OCI-M2 (cell line): Measurements from ENCODE around the gene ZCCHC18.
"Not testable (repeated sequence)": the region's sequence is repeated elsewhere in the genome, so short reads cannot be mapped to it uniquely, and the experiment has no call there.

Experiments
- DNase-seq: peaks from one replicate; lab custom pipeline; 2025; ENCODE audit not compliant: unreplicated experiment; lab: John Stamatoyannopoulos, UW

Gene ZCCHC18

DNA sequence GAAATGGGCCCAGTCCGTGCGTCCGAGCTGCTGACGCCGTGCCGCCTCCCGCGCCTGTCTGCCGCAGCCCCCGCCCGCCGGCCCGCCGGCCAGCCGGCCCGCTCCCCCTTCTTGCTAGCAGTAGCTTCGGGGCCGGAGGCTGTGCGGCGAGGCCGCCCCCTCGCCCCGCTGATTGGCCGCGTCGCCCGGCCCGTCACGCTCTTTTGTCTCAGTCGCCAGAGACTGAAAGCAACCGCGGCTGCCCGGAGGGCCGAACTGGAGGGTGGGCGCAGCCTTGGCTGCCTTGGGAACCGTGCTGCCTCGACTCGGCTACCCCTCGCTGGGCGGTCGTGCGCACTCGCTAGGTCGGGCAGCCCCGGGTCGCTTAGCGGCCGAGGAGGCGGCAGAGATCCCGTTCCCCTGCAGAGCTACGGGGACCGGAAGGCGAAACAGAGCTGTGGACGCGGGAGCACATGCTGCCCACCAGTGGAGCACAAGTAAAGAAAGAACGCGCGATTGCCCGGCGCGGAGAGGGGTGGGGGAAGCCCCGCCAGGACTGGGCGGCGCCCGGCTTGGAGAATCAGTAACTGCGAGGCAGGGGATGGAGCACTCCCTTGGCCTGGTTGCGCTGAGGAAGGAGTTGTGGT, at the start of gene ZCCHC18:
ZCCHC18 (plus strand) TSS at position 198 of the 626 bp plus-strand sequence. CDS start 1,589 bp downstream, outside the sequence.
- DNase-seq = no peak

DNA sequence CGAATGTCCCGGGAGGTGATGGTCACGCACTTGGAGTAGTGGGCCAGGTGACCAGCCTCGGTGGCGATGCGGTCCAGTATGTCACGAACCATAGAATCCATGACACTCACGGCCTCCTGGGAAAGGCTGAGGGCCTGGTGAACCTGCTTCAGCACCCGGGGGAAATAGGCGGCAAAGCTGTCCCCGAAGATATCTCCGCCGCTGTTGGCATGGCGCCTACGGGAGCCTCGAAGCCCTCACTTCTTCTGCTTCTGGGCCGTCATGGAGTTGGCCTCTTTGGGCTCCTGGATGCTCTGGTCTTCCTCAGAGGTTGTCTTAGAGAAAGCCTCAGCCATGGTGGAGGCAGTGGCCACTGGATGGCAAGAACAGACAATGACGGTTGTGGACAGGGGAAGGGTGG, 49.7 kb upstream of the ZCCHC18 start:
- not testable (repeated sequence) for DNase-seq

DNA sequence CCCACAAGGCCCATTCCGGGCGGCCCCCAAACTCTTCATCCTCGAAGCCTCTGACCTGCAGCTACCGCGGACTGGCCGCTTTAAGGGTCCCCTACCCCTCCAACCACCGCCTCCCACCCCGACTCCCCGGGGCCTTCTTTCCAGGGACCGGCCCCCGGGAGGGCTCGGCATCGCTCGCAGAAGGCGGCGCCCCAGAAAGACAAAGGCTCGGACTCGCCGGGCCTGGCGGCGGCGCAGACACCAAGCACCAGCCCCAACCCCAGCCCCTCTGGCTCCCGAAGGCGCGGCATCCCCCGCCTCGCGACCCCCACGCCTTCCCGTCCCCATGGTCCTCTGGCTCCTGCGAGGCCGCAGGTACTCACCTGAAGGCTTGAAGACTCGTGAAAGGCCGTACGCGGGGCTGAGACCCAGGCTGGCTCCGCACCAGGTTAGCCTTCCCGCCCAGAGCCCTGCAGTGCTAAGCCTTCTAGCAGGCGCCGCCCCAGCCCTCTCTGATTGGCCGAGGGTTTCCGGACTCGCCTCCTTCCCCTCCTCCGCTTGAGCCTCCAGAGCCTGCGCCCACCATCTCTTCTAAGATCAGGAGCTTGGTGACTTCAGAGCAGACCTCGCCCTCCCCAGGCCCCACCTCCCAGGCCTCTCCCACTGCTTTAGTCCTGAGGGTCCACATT, 36.4 kb upstream of the ZCCHC18 start, which contains the start of gene TMSB15C:
TMSB15C (minus strand) TSS at position 459 of the 668 bp plus-strand sequence.
- DNase-seq = not testable (repeated sequence)

DNA sequence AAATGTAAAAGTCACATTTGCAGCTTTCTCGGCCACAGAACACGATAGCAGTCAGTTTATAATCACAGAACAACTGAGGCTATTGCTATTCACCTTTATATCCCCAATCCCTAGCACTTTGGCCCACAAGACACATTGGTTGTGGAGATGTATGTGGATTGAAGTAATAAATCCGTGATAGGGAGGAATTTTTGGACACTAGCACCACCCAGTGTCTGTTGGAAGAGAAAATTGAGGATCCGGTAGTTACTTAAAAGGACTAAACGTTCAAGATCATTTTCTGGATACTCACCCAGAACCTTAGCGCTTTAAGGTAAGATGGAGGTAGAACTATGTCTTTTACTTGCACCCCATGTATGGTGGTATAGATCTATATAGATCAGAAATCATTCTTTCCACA, 34.5 kb upstream of the ZCCHC18 start:
- not testable (repeated sequence) for DNase-seq

DNA sequence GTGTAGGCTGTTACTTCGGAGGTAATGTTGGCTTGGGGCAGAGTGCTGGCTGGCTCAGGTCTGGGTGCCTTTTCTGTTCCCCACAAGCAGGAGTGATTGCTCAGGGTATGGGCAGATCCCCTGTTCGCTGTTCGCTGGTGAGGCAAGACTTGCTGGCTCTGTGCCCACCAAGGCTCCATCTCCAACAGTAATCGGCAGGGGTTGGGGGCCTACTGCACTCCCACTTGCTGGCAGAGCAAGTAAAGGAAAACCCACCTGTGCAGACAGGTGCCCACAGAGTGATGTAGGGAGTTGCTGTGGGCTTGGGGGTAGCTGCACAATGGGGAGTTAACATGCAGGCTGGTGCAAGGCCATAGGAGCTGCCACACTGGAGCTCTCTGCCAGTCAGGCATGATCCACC, 28.3 kb upstream of the ZCCHC18 start:
- no peak for DNase-seq

DNA sequence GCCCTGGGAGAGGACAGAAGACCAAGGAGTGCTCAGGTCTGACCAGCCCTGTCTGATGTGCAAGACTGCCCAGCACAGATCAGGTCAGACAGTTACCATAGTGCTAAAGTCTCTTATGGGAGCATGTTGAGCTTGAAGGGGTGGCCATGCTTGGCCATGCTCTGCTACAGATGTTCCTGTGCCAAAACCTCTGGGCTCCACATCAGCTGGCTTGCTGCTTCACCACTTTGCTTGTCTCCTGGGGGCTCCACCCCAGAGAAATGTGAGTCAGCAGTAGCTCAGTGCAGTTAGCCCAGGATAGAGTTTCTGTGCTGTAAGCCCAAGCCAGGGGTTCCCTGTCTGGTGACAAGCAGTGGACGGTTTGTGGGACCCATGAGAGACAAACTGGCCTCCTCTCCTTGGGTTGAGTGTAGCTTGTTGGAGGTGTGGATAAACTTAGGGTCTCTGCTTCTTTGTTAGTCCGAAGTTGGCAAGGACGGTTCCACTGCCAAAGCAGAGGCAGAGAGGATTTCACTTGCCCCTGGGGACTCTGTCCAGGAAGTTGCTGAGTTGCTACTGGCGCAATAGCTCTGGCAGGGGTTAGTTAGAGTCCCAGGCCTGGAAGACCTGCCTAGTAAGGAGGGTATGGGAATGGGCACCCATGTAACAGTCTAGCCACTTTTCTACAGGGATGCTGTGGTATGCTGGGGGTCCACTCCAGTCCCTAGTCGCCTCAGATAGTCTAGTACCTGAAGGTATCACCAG, 27.6 kb upstream of the ZCCHC18 start:
- DNase-seq = no peak

DNA sequence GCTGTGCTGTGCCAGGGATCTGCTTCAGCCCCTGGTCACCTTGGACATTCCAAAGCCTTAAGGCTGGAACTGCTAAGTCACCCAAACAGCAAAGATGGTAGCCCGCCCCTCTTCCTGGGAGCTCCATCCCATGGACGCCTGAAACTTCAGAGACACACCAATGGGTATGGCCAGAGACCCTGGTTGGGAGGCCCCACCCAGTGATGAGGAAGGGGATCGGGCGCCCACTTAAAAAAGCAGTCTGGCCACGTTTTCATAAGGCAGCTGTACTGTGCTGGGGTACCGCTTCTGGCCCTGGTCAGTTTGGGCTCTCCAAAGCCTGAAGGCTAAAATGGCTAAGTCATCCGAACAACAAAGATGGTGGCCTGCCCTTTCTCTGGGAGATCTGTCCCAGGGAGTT, 26.8 kb upstream of the ZCCHC18 start:
- DNase-seq = no peak

DNA sequence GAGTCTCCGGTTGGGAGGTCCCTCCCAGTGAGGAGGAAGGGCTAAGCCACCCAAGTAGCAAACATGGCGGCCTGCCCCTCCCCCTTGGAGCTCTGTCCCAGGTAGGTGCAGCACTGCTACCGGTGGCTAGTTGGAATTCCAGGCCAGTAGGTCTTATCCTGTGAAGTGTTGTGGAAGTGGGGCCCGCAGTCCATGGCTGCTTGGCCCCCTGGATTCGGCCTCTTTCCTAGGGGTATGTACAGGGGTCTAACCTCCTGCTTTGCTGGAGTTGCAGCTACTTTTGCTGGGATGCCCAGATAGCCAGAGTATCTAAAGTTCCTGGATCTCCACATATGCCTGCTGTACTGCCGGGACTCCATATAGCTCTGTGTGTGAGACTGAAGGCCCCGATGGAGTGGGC, 26.4 kb upstream of the ZCCHC18 start:
- no peak for DNase-seq

DNA sequence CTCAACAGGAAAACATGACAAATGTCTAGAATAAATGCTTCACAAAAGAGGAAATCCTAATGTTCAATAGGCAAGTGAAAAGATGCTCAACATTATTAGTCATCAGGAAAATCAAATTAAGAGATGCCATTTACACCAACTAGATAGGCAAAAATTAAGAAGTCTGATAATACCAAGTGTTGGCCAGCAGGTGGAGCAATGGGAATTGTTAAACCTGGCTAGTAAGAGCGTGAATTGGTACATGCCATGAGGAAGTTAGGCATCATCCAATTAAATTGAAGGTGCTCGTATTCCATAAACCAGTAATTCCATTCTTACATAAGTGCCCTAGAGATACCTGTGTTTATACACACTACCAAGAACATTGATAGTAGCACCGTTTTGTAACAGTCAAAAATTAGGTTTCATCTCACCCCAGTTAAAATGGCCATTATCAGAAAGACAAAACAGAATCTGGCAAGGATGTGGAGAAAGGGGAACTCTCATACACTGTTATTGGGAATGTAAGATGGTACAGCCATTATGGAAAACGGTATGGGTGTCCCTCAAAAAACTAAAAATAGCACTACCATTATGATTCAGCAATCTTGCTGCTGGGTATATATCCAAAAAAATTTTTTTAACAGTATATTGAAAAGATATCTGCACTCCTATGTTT, 14.0 kb upstream of the ZCCHC18 start:
- DNase-seq = no peak

DNA sequence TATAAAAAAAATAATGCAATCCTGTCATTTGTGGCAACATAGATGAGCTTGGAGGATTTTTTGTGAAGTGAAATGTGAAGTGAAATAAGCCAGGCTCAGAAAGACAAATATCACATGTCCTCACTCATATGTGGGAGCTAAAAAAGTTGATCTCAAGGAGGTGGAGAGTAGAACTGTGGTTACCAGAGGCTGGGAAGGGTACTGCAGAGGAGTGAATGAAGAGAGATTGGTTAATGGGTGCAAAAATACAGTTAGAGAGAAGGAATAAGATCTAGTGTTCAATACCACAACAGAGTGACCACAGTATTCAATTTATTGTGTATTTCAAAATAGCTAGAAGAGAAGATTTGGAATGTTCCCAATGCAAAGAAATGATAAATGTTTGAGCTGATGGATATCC, 13.4 kb upstream of the ZCCHC18 start:
- DNase-seq = no peak

DNA sequence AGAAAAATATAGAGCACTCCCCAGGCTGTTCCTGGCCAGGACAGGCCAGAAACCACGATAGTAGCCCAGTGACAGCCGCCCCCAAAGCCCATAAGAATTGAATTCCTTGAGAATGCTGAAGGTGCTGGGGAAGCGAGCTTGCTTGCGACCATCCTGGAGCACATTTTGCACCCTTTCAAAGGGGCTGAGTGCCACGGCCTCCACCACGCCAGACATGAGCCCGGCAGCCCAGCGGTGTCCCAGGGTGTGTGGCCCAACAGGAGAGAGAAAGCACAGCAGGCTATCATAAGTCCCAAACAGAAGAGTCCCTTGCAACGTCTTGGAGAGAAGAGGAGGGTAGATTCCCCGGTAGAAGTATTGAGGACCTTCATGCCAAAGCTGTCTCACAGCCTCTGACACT, 7.6 kb upstream of the ZCCHC18 start:
- DNase-seq = no peak

DNA sequence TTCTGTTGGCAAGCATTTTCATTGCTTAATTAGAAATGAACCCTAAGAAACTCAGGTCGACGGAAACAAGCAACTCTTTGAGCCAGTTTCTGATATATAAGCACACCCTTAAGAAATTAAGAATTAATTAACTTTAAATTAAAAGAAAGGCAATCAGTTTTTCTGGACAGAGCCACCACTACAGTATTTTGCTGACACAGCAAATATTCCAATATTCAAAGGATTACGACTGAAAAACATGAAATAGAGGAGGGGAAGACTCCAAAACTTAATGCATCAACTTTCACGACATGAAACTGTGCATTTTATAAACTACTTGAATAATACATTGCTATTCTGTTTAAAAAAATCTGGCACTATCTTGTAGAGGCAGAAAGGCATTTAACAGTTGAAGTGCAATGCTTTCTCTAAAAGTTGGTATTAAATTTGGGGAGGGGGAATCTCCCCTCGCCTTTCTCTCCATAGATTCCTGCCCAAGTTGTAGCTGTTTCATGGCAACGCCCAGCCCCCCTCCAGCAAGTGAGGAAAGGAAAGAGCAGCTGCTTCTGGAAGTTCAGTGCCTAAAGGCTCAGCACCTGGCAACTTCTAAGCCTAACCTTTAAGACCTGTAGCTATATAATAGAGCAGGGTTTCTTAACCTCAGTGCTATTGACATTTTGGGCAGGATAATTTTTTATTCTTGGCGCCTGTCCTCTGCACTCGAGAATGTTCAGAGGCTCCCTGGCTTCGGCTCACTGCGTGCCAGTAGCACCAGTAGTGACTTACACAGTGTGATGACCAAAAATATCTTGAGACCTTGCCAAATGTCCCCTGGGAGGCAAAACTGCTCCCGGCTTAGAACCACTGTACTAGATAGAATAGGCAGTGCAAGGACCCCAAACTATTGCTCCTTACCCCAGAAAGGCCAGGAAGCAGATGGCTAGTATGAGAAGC, 6.7 kb upstream of the ZCCHC18 start:
- no peak for DNase-seq

DNA sequence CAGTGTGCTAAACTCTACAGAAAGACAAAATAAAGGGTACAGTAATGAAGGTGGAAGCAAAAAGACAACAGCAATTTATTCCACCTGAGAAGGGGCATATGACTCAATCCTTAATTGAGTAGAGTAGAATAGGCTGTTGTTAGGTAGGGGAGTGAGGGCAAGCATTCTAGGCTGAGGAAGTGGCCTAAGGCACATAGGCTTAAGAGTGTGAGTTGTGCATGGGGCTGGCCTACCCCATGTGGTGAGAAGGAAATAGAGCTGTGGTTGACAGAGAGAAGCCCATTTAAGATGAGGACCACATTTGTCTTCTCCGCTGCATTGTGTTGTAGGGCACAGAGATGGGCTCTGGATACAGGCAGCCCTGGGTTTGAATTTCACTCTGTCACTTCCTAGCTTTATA, 3.4 kb upstream of the ZCCHC18 start:
- no peak for DNase-seq

DNA sequence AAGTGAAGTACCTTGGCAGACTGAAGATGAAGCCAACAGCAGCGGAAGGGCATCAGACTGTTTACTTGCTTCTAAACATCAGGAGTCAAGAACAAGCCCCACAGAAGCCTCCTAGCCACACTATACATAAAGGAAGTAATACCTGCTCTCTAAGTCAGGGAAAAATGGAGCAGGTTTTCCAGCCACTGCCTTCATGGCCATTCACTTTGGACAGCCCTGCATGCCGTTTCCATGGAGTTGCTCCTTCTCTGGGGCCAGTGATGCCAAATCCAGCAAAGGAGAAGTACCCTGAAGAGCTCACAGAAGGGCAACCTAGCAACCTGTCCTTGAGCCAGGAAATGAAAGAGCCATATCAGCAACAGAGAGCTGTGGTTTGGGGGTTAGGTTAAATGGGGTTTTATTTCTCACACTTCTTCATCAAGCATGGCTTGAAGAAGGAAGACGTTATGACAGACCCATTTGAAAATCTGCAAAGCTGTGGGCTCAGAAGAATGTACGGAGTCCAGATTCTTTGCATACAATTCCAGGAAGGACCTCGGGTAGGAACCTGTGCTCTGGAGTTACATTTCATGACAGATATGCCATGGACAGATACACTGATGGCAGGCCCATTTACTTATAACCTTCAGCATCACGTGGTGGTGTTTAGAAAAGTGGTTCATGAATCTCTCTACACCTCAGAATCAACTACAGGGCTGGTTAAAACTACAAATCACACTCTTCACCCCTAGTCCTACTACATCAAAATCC, 1.7 kb upstream of the ZCCHC18 start:
- not testable (repeated sequence) for DNase-seq

DNA sequence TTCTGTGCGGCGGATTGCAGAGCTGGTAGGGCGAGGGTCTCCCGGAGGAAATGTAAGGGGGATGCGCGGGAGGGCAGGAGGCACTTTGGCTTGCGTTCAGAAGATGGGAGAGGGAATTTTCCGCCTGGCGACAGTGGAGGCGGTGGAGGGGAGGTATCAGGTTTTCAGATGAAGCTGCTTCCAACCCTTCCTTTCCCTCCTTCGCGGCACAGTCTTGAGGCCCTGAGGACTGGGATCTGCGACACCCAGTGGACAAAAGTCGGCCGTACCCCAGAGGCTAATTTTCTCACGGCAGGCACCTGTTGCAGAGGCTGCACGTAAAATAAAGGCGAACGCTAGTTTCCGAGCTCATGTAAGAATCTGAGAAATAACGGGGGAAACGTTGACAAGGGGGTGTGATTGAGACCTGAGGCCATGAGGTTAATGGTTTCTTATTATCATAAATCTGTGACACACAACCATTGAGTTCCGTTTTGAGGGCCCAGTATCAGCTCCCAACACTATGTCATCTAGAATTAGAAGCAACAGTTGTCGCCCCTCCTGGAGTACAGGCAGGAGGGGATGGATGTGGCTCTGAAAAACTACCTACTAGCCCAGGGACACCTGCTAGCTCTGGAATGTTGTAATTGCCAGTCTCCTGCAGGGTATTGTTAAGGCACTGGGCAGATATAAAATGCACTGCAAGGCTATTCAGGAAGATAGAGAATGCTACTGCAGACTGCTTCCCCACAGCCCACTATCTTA, 1.1 kb downstream of the ZCCHC18 start:
- no peak for DNase-seq

DNA sequence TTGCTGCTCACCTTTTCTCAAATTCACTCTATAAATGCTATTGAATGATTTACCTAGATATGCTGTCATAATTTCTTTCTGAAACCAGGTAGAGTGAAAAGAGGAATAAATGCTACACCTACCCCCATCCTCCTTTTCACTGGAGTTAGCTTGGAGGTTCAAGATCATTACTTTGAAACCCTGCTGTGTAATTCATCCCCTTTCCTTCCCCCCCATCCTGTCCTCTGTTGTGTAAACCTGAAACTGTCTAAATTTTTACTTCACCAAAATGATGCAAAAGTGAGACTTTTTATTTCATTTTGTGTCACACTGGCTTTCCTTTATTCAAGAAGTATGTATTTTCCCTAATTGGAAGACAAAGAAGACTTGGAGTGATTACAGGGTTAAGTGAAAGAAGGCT, 5.4 kb downstream of the ZCCHC18 start:
- no peak for DNase-seq

DNA sequence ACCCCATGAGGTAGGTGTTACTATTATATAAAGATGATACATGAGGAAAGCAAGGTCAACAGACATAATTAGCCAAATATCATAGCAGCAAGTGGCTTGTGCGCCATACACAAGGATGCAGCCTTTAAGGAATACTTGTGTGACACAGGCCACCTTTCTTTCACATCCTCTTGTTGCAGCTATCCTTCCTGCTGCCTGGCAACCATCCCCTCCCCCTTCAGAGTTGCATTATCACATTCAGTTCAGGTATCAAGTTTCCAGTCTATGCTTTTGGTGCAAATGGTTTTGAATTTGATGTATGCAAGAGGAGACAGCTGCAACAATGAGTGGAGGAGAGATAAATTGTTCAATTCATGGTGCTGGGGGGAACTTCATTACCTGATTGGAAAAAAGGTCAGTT, 6.4 kb downstream of the ZCCHC18 start:
- no peak for DNase-seq

DNA sequence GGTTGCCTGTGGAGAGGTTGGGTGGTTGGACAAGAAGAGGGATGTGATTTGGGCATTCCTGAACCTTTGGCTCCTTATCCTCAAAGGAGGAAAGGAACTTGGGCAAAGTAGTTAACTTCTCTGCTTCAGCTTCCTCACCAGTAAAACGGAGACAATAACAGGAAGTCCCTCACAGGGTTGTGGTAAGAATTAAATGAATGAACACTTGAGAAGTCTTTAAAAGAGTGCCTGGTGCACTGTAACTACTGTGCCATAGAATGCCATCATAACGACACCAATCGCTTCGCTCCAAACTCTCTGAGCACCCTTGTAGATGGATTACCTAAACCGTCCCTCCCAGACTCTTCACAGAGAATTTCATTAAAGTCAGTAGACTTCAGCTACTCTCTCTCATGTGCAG, 10.5 kb downstream of the ZCCHC18 start:
- DNase-seq = no peak

DNA sequence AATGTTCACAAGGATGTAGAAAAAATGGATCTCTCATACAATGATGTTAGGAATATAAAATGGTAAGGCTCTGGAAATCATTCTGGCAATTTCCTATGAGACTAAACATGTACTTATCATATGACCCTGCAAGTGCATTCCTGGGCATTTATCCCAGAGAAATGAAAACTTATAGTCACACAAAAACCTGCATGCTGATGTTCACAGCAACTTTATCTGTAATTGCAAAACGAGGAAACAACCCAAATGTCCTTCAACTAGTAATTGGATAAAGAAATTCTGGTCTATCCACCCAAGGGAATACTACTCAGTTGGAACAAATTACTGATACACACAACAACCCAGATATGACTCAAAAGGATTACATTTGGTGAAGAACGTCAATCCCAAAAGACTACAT, 14.5 kb downstream of the ZCCHC18 start:
- no peak for DNase-seq
